Spleen (tissue), 11 donors: ENCODE data around the gene JARID2. TPM values are rescaled to one million over a fixed set of nuclear protein-coding genes. Genes with fewer than 3 reads are reported as not detected.
A peak's percentile ranks its signal among the peaks of the same experiment; 100 is the strongest.

Experiments used
- DNase-seq: peaks from one replicate; pipeline ENCODE4 v3.0.0-alpha.2; 2020
- H3K27ac ChIP-seq, 8 donors: fragments of 200-600 bp; sonication (generic) in 7 of 8; 1 replicate in 4 of 8; 2 replicates in 4 of 8; pipeline versions ENCODE4 v1.5.0 to v1.8.0; 2016 to 2021; ENCODE audit warnings: inconsistent platforms in 4 of 8, mild to moderate bottlenecking in 4 of 8, moderate library complexity in 1 of 8
- H3K27me3 ChIP-seq, 7 donors: fragments of 200-600 bp; sonication (generic) in 6 of 7; replicated peaks in 1 of 7; 1 replicate in 4 of 7; 2 replicates in 3 of 7; pipeline versions ENCODE4 v1.5.0 to v1.8.0; 2016 to 2021; ENCODE audit warnings: inconsistent platforms in 3 of 7, mild to moderate bottlenecking in 1 of 7
- H3K36me3 ChIP-seq, 6 donors: fragments of 200-600 bp; sonication (generic) in 5 of 6; 1 replicate in 4 of 6; 2 replicates in 2 of 6; pipeline versions ENCODE4 v1.5.0 to v1.8.0; 2016 to 2021; ENCODE audit warnings: inconsistent platforms in 2 of 6
- H3K4me1 ChIP-seq, 6 donors: fragments of 200-600 bp; sonication (generic) in 5 of 6; 1 replicate in 3 of 6; 2 replicates in 3 of 6; pipeline versions ENCODE4 v1.5.0 to v1.8.0; 2016 to 2021; ENCODE audit warnings: inconsistent platforms in 3 of 6
- H3K4me3 ChIP-seq, 8 donors: fragments of 200-600 bp; sonication (generic) in 7 of 8; 1 replicate in 4 of 8; 2 replicates in 4 of 8; pipeline versions ENCODE4 v1.5.0 to v1.8.0; 2016 to 2021; ENCODE audit warnings: inconsistent platforms in 4 of 8, mild to moderate bottlenecking in 4 of 8, moderate library complexity in 2 of 8
- H3K9me3 ChIP-seq, 8 donors: fragments of 200-600 bp; sonication (generic) in 7 of 8; 1 replicate in 4 of 8; 2 replicates in 4 of 8; pipeline versions ENCODE4 v1.5.0 to v1.8.0; 2016 to 2021; ENCODE audit warnings: inconsistent platforms in 4 of 8
- POLR2A ChIP-seq, 3 donors: fragments of 450-650 bp; IDR thresholded peaks; one replicate each; pipeline ENCODE4 v1.5.1; 2017; ENCODE audit warnings: antibody characterized with exemption in 3 of 3, mild to moderate bottlenecking in 1 of 3
- POLR2AphosphoS5 ChIP-seq, 3 donors: sonication (generic); formaldehyde crosslinking; IDR thresholded peaks; one replicate each; pipeline ENCODE4 v1.5.1; 2017; ENCODE audit warnings: antibody characterized with exemption in 3 of 3
- WGBS, 5 donors: extraction: QIAGEN DNeasy Blood & Tissue Kit in 3 of 5; methylation state at CpG; one replicate each; pipeline versions ENCODE4 v1.1.5 to v1.1.7; 2013 to 2018; 5-methylcytosine and 5-hydroxymethylcytosine counted together
- intact Hi-C: fragments of 100-400 bp; cut with DNase I; formaldehyde crosslinking; loops from one replicate; pipeline ENCODE4 v1.15.0; 2023; ENCODE audit warnings: low total_unique reads
- polyA plus RNA-seq, 3 donors: library from polyadenylated mRNA; stranded (reverse); fragments of 200-250 nt; gene quantifications; one replicate each; pipeline ENCODE4 v1.2.1, GENCODE V29; 2013
- total RNA-seq, 7 donors: library from RNA; depleted of rRNA in 3 of 7; stranded (reverse); fragments of >200 nt in 3 of 7; fragmentation: NEBNext Ultra II Directional in 4 of 7; extraction: Animal tissue kit (Norgen Biotek cat#: 25700) in 4 of 7; gene quantifications; one replicate each; pipeline versions ENCODE4 v1.1.0 to v1.2.1, GENCODE V29; 2016 to 2021
- TF ChIP-seq, protein P1 (sequence below), 11 experiments: fragments of 200-600 bp in 7 of 11; fragments of 450-650 bp in 4 of 11; sonication (generic) in 4 of 11; IDR thresholded peaks in 8 of 11; conservative IDR thresholded peaks in 3 of 11; 1 replicate in 7 of 11; 2 replicates in 4 of 11; pipeline versions ENCODE4 v1.4.0 to v1.8.0; 2016 to 2021; ENCODE audit warnings: antibody characterized with exemption in 11 of 11, inconsistent platforms in 4 of 11, mild to moderate bottlenecking in 1 of 11
- donor health status: healthy with polysubstance abuse.
- donor health status: DM: no; HTN: no; CAD: no; lungs with moderate emphysema.
- donor health status: DM: no; HTN: no; CAD: no.
- donor health status: Bipolar disorder and iron deficiency.
- donor health status: healthy.
- donor health status: DM: no; HTN: no; CAD: no.
- donor health status: DM: yes; HTN: yes; CAD: no.

JARID2 gene
- total and polyA plus RNA-seq, 10 donors, result 4.4 to 27.1 (median 20.6) TPM

DNA sequence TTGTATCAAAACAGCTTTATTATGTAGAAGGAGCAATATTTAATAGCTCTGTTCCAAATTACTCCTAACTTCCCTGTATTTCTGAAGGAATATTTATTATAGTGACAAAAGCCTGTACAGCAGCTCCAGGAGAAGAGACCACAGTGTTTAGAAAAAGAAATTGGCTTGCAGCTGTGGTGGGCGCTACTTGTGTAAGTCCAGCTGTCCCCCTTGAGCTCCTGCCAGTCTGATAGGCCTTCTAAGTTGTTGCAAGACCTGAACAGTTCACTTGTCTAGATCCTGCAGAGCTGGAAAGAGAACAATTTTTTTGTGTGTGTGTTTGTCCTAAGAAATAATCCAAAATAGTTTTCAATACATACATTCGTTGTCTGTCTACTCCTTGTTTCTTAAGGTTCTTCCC, 86.6 kb downstream of the JARID2 start:
- intact Hi-C loops, result no loop called here
- no peaks in the 10 kb centered on the region for H3K36me3 ChIP-seq
- H3K27me3 ChIP-seq, result no peaks in the 10 kb centered on the region
- TF ChIP-seq POLR2AphosphoS5 (IDR thresholded peaks at IDR 0.05), result no peak
- TF ChIP-seq, protein P1, sequence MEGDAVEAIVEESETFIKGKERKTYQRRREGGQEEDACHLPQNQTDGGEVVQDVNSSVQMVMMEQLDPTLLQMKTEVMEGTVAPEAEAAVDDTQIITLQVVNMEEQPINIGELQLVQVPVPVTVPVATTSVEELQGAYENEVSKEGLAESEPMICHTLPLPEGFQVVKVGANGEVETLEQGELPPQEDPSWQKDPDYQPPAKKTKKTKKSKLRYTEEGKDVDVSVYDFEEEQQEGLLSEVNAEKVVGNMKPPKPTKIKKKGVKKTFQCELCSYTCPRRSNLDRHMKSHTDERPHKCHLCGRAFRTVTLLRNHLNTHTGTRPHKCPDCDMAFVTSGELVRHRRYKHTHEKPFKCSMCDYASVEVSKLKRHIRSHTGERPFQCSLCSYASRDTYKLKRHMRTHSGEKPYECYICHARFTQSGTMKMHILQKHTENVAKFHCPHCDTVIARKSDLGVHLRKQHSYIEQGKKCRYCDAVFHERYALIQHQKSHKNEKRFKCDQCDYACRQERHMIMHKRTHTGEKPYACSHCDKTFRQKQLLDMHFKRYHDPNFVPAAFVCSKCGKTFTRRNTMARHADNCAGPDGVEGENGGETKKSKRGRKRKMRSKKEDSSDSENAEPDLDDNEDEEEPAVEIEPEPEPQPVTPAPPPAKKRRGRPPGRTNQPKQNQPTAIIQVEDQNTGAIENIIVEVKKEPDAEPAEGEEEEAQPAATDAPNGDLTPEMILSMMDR (IDR thresholded peaks at IDR 0.05 in 8 of 11, conservative IDR thresholded peaks at IDR 0.05 in 3 of 11), result no peak
- WGBS, 5 donors, result 77 to 95% (median 85%) methylated on average over 2 of the region's 2 CpGs
- H3K4me3 ChIP-seq, result no peak overlapping the region
- no peaks in the 10 kb centered on the region for H3K9me3 ChIP-seq
- H3K4me1 ChIP-seq, result peaks cover 29 to 100% (median 82%) of the 10 kb centered on the region in 6 donors
- H3K27ac ChIP-seq, result no peak overlapping the region
- DNase-seq, result no peak

DNA sequence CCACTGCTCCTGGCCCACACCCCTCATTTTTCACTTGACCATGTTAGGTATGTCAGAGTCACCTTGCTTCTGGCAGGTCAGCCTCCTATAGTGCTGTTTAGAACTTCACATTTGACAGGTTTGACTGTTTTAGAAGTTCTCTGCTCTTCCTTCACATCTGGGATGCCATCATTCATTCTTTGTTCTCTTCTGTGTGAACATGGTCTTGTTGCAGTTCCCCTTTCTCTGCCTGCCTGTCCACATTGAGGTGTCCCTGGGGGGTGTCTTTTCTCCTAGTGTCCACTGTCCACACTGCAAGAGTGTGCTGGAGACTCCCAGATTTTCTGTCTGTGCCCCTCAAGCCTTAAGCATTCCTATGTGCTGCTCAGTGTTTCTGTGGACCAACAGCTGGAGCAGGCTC, 89.5 kb downstream of the JARID2 start:
- TF ChIP-seq, protein P1 (IDR thresholded peaks at IDR 0.05 in 8 of 11, conservative IDR thresholded peaks at IDR 0.05 in 3 of 11), result no peak
- no peak for TF ChIP-seq POLR2AphosphoS5 (IDR thresholded peaks at IDR 0.05)
- TF ChIP-seq POLR2A (IDR thresholded peaks at IDR 0.05), result no peak
- Histone ChIP-seq H3K4me3 (no peak overlapping the region), H3K9me3 (no peaks in the 10 kb centered on the region), H3K27ac (no peak overlapping the region), H3K27me3 (no peaks in the 10 kb centered on the region), H3K36me3 (no peaks in the 10 kb centered on the region), H3K4me1 (peaks cover 39 to 100% (median 80%) of the 10 kb centered on the region in 6 donors)
- intact Hi-C loops, result no loop called here
- no peak for DNase-seq

DNA sequence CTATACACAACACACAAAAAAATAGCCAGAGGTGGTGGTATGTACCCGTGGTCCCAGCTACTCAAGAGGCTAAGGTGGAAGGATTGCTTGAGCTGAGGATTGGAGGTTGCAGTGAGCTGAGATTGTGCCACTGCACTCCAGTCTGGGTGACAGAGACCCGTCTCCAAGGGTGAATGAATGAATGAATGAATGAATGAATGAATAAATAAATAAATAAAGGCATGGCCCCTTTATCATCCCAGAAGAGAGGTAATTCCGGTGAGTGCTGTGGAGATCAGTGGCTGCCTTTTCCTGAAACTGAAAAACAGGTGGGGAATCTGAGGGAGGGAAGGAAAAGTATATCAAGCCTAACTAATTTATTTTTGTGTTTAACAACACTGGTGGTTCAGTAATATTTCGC, 90.0 kb downstream of the JARID2 start:
- intact Hi-C loops, result no loop called here
- TF ChIP-seq, protein P1 (IDR thresholded peaks at IDR 0.05 in 8 of 11, conservative IDR thresholded peaks at IDR 0.05 in 3 of 11), result no peak
- TF ChIP-seq POLR2A (IDR thresholded peaks at IDR 0.05), result no peak
- no peak for TF ChIP-seq POLR2AphosphoS5 (IDR thresholded peaks at IDR 0.05)
- H3K4me3 ChIP-seq, result no peak overlapping the region
- no peaks in the 10 kb centered on the region for H3K36me3 ChIP-seq
- H3K4me1 ChIP-seq, result peaks cover 39 to 100% (median 80%) of the 10 kb centered on the region in 6 donors
- H3K9me3 ChIP-seq, result no peaks in the 10 kb centered on the region
- H3K27ac ChIP-seq, result no peak overlapping the region
- H3K27me3 ChIP-seq, result no peaks in the 10 kb centered on the region
- DNase-seq, result no peak
- WGBS, 5 donors, result 71 to 89% (median 82%) methylated on average over 4 of the region's 4 CpGs

DNA sequence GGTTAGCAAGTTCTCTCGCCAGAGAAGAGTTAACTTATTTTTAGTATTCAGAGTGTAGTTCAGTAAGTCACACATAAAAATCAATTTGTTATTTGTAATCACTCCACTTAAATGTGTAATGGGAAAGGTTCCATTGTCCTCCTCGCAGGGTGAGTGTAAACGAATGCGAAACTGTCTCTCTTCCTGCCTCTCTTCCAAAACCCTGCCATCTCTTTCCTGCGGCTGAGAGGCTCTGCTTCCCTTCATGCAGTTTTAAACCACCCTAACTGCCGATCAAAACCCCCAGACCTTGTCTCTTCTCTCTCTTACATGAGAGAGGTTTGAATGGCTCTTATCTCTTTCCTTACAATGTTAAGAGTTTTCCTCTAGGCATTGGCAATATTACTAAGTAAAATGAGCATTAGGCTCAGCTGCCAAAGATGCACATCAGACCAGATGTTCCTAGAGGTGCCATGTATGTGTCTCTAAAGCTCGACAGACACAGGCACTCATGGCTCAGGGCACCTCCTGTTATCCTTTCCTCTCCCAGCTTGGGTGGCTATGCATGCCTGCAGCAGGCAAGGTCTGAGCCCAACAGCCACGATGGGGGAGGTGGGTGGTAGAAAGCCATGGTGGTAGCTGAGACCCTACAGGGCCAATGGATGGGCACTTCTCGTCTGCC, 91.2 kb downstream of the JARID2 start:
- Histone ChIP-seq H3K27me3 (no peaks in the 10 kb centered on the region), H3K4me3 (no peak overlapping the region), H3K9me3 (no peaks in the 10 kb centered on the region), H3K36me3 (no peaks in the 10 kb centered on the region), H3K4me1 (peaks cover 37 to 100% (median 80%) of the 10 kb centered on the region in 6 donors), H3K27ac (peak overlapping the region in 3 of 8 donors; percentile 5 to 55 (median 18))
- TF ChIP-seq POLR2A (IDR thresholded peaks at IDR 0.05) (no peak), POLR2AphosphoS5 (IDR thresholded peaks at IDR 0.05) (no peak)
- TF ChIP-seq, protein P1 (IDR thresholded peaks at IDR 0.05 in 8 of 11, conservative IDR thresholded peaks at IDR 0.05 in 3 of 11), result no peak
- DNase-seq, result no peak
- 27 to 41% (median 30%) methylated on average over 9 of the region's 9 CpGs for WGBS, 5 donors
- intact Hi-C loops, result no loop called here
